Measurements from ENCODE around the gene TRIM47. TPM values are rescaled to one million over a fixed set of nuclear protein-coding genes. Genes with fewer than 3 reads are reported as not detected.

The TRIM47 gene
- total RNA-seq, 6 experiments from 2014 or later, result 9.1 to 27.0 (median 21.5) TPM

DNA sequence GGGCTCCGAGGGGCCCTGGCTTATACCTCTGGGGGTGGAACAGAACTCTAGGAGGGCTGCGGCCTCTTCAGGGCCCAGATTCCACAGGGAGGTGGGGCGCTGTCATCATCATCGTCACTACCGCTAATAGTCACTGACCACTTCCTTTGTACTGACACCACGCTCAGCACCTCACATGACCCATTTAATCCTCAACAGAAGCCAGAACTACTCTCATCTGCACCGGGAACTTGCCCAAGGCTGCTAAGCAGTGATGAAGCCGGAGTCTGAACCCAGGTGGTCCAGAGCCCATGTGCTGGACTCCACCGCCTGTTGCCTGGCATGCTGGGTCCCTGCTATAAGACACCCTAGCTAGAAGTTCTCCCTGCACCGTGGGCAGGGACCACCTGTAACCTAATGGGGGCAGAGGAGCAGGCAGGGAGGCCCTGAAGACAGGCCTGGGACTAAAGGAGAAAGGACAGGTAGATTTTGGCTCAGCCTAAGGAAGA is 46.2 kb downstream of the TRIM47 start:
- no peak for DNase-seq
- 90% methylated on average over 2 of the region's 10 CpGs for WGBS (ENCODE audit: insufficient coverage, low coverage, low lambda C conversion rate, missing lambda C conversion rate)
- peak; percentile 3 to 46 (median 12) for ATAC-seq
- peaks cover 0 to 37% (median 1%) of the 10 kb centered on the region in 4 donors for H3K36me3 ChIP-seq
- H3K27me3 ChIP-seq, result no peaks in the 10 kb centered on the region
- H3K4me1 ChIP-seq, result peaks cover 0 to 11% (median 0%) of the 10 kb centered on the region in 4 donors
- no peak for TF ChIP-seq POLR2A (IDR thresholded peaks at IDR 0.05)
- no peak for TF ChIP-seq CTCF (IDR thresholded peaks at IDR 0.05)
- H3K4me3 ChIP-seq, result no peak overlapping the region
- H3K27ac ChIP-seq, result peak overlapping the region in 1 of 3 donors; percentile 33
- no peaks in the 10 kb centered on the region for H3K9me3 ChIP-seq
- intact Hi-C loops (cut with DNase I), result no loop called here

- Histone ChIP-seq H3K36me3 (peaks cover 0 to 37% (median 1%) of the 10 kb centered on the region in 4 donors), H3K4me1 (peaks cover 0 to 13% (median 0%) of the 10 kb centered on the region in 4 donors), H3K27me3 (no peaks in the 10 kb centered on the region), H3K4me3 (no peak overlapping the region), H3K27ac (no peak overlapping the region), H3K9me3 (no peaks in the 10 kb centered on the region)
- 73% methylated on average over 3 of the region's 15 CpGs for WGBS (ENCODE audit: insufficient coverage, low coverage, low lambda C conversion rate, missing lambda C conversion rate)
- ATAC-seq, result no peak
- TF ChIP-seq CTCF (IDR thresholded peaks at IDR 0.05) (no peak), POLR2A (IDR thresholded peaks at IDR 0.05) (no peak)
- intact Hi-C loops (cut with DNase I), result no loop called here
- no peak for DNase-seq
Observed at GRCh38 chr17:75831032-75831571, 47.3 kb downstream of the TRIM47 start.

GRCh38 chr17:75830164-75831031 is 48.0 kb downstream of the TRIM47 start:
- DNase-seq, result peak in 1 of 3 donors; percentile 49
- no peak for ATAC-seq
- H3K4me3 ChIP-seq, result no peak overlapping the region

GRCh38 chr17:75829747-75830146 is 48.6 kb downstream of the TRIM47 start:
- intact Hi-C loops (cut with DNase I), result loop anchor here in 1 of 2 donors (10.0 kb wide), 1 partner anchor 75 kb away; no protein-coding TSS in a partner anchor
- no peak for ATAC-seq

More at GRCh38 chr17:75830164-75831031, 48.0 kb downstream of the TRIM47 start:
- H3K27me3 ChIP-seq, result no peaks in the 10 kb centered on the region
- TF ChIP-seq CTCF (IDR thresholded peaks at IDR 0.05), result peak; percentile 18 to 48 (median 36)
- TF ChIP-seq POLR2A (IDR thresholded peaks at IDR 0.05), result no peak
- H3K36me3 ChIP-seq, result peaks cover 0 to 37% (median 1%) of the 10 kb centered on the region in 4 donors
- intact Hi-C loops (cut with DNase I), result no loop called here
- no peaks in the 10 kb centered on the region for H3K9me3 ChIP-seq
- H3K27ac ChIP-seq, result no peak overlapping the region
- peaks cover 0 to 13% (median 0%) of the 10 kb centered on the region in 4 donors for H3K4me1 ChIP-seq
- 83% methylated on average over 5 of the region's 27 CpGs for WGBS (ENCODE audit: insufficient coverage, low coverage, low lambda C conversion rate, missing lambda C conversion rate)

More at GRCh38 chr17:75829747-75830146, 48.6 kb downstream of the TRIM47 start:
- no peak overlapping the region for H3K27ac ChIP-seq
- H3K9me3 ChIP-seq, result no peaks in the 10 kb centered on the region
- DNase-seq, result peak in 1 of 3 donors; percentile 36
- no peaks in the 10 kb centered on the region for H3K27me3 ChIP-seq
- H3K4me3 ChIP-seq, result no peak overlapping the region
- no peak for TF ChIP-seq CTCF (IDR thresholded peaks at IDR 0.05)
- TF ChIP-seq POLR2A (IDR thresholded peaks at IDR 0.05), result no peak
- H3K4me1 ChIP-seq, result peaks cover 0 to 13% (median 0%) of the 10 kb centered on the region in 4 donors
- peaks cover 0 to 37% (median 1%) of the 10 kb centered on the region in 4 donors for H3K36me3 ChIP-seq
- WGBS (ENCODE audit: insufficient coverage, low coverage, low lambda C conversion rate, missing lambda C conversion rate), result 100% methylated on average over 1 of the region's 7 CpGs
